Stomach (tissue), 4 donors: ENCODE data around the gene NAV3.

Experiments
- EP300 ChIP-seq: sonication (generic); formaldehyde crosslinking; IDR thresholded peaks from one replicate; pipeline ENCODE4 v1.6.1; 2017; ENCODE audit warnings: antibody characterized with exemption
- POLR2A ChIP-seq, 4 donors: fragments of 450-650 bp; IDR thresholded peaks; one replicate each; pipeline ENCODE4 v1.6.1; 2016; ENCODE audit warnings: antibody characterized with exemption in 4 of 4, control low read depth in 2 of 4, mild to moderate bottlenecking in 1 of 4, moderate library complexity in 1 of 4
- POLR2AphosphoS5 ChIP-seq, 3 donors: sonication (generic); formaldehyde crosslinking; IDR thresholded peaks; one replicate each; pipeline ENCODE4 v1.6.1; 2016; ENCODE audit warnings: antibody characterized with exemption in 3 of 3
- TF ChIP-seq, protein P1 (sequence below), 7 experiments: fragments of 450-650 bp in 4 of 7; fragments of 200-600 bp in 3 of 7; sonication (generic) in 3 of 7; IDR thresholded peaks; one replicate each; pipeline ENCODE4 v1.5.1; 2016 to 2019; ENCODE audit warnings: antibody characterized with exemption in 7 of 7, control low read depth in 2 of 7, mild to moderate bottlenecking in 1 of 7

DNA sequence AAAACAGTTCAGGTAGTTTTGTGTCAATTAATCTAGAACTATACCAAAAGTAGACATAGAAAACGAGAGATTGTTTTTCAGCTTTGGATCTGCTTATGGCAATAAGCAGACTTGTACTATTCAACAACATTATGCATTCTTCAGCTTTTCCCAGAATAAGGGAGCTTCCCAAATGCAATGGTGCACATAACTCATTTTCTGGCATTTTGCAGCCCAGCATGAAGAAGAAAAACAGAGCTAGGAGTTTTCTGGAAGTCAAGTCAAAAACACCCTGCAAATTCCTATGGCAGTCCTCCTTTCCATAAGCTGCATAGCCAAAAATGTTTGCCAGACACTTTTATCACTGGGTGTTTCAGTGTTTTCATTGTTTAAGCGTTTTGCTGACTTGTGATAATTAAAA is 314.7 kb downstream of the NAV3 start:
- TF ChIP-seq POLR2AphosphoS5 (IDR thresholded peaks at IDR 0.05) (no peak), EP300 (no peak), POLR2A (IDR thresholded peaks at IDR 0.05) (no peak)
- TF ChIP-seq, protein P1, sequence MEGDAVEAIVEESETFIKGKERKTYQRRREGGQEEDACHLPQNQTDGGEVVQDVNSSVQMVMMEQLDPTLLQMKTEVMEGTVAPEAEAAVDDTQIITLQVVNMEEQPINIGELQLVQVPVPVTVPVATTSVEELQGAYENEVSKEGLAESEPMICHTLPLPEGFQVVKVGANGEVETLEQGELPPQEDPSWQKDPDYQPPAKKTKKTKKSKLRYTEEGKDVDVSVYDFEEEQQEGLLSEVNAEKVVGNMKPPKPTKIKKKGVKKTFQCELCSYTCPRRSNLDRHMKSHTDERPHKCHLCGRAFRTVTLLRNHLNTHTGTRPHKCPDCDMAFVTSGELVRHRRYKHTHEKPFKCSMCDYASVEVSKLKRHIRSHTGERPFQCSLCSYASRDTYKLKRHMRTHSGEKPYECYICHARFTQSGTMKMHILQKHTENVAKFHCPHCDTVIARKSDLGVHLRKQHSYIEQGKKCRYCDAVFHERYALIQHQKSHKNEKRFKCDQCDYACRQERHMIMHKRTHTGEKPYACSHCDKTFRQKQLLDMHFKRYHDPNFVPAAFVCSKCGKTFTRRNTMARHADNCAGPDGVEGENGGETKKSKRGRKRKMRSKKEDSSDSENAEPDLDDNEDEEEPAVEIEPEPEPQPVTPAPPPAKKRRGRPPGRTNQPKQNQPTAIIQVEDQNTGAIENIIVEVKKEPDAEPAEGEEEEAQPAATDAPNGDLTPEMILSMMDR (IDR thresholded peaks at IDR 0.05): no peak
